T47D (cell line): ENCODE measurements around the gene SF3B3.
A peak's percentile ranks its signal among the peaks of the same experiment; 100 is the strongest.

Source experiments
- DNase-seq, 2 experiments: peaks; one replicate each; pipeline versions ENCODE4 v3.0.0 to v3.0.0-alpha.2; 2011 to 2012; ENCODE audit warnings: low read depth in 1 of 2, low spot score in 1 of 2
- JUND ChIP-seq: IDR thresholded peaks from 2 replicates; pipeline ENCODE4 v1.6.1; 2012; ENCODE audit warnings: low read depth
- in situ Hi-C: cut with HindIII; loops from 2 replicates; pipeline ENCODE4 v1.10.0; 2016; ENCODE audit warnings: low sequenced_read_pairs, low pct_unique_long_range_greater_than_20kb

Gene SF3B3

GRCh38 chr16:70561623-70562022 lies 38.0 kb downstream of the SF3B3 start:
- no peak for TF ChIP-seq JUND
- in situ Hi-C loops = no loop called here
- peak; percentile 49 to 91 for DNase-seq

- in situ Hi-C loops = no loop called here
- DNase-seq = no peak
- TF ChIP-seq JUND = no peak
Observed at GRCh38 chr16:70563636-70564035, 40.0 kb downstream of the SF3B3 start.

GRCh38 chr16:70565053-70565452 lies 41.4 kb downstream of the SF3B3 start:
- no peak for TF ChIP-seq JUND
- in situ Hi-C loops = no loop called here
- DNase-seq = no peak

GRCh38 chr16:70568601-70569237 lies 45.1 kb downstream of the SF3B3 start:
- in situ Hi-C loops = no loop called here
- no peak for TF ChIP-seq JUND
- DNase-seq = no peak

GRCh38 chr16:70569752-70570151 lies 46.1 kb downstream of the SF3B3 start:
- in situ Hi-C loops = no loop called here

GRCh38 chr16:70570967-70571570 lies 47.5 kb downstream of the SF3B3 start:
- no peak for TF ChIP-seq JUND
- DNase-seq = no peak
- in situ Hi-C loops = no loop called here

More at GRCh38 chr16:70569752-70570151, 46.1 kb downstream of the SF3B3 start:
- no peak for TF ChIP-seq JUND
- DNase-seq = no peak

- in situ Hi-C loops = no loop called here
- no peak for DNase-seq
- TF ChIP-seq JUND = no peak
Observed at GRCh38 chr16:70571623-70572022, 48.0 kb downstream of the SF3B3 start.

- DNase-seq = no peak
- in situ Hi-C loops = no loop called here
- no peak for TF ChIP-seq JUND
Observed at GRCh38 chr16:70572050-70572925, 48.7 kb downstream of the SF3B3 start.

GRCh38 chr16:70572926-70573270 lies 49.3 kb downstream of the SF3B3 start:
- in situ Hi-C loops = no loop called here
- no peak for DNase-seq
- TF ChIP-seq JUND = no peak

- no peak for TF ChIP-seq JUND
- in situ Hi-C loops = no loop called here
- no peak for DNase-seq
Observed at GRCh38 chr16:70573451-70574121, 50.0 kb downstream of the SF3B3 start.

- in situ Hi-C loops = no loop called here
- DNase-seq = no peak
- no peak for TF ChIP-seq JUND
Observed at GRCh38 chr16:70574595-70575271, 51.1 kb downstream of the SF3B3 start.

GRCh38 chr16:70575376-70575775 lies 51.8 kb downstream of the SF3B3 start:
- in situ Hi-C loops = no loop called here
- no peak for DNase-seq
- TF ChIP-seq JUND = no peak
